HG03139 (cell line): ENCODE results near the gene ZRSR2.

Experiments used
- ATAC-seq: cut with Tn5 transposase; IDR thresholded peaks from one replicate; pipeline ENCODE4 v1.9.1; 2021; ENCODE audit not compliant: unreplicated experiment

The ZRSR2 gene

GRCh38 chrX:15848576-15848975 is 58.3 kb downstream of the ZRSR2 start:
- no peak for ATAC-seq

- no peak for ATAC-seq
Measured at GRCh38 chrX:15849555-15849954, 59.3 kb downstream of the ZRSR2 start.

- no peak for ATAC-seq
Measured at GRCh38 chrX:15853586-15854079, 63.3 kb downstream of the ZRSR2 start.

- no peak for ATAC-seq
Measured at GRCh38 chrX:15854080-15854655, 63.9 kb downstream of the ZRSR2 start.

GRCh38 chrX:15854712-15855567 is 64.7 kb downstream of the ZRSR2 start, which contains the start of gene AP1S2:
AP1S2 (minus strand) TSS chrX:15854813; CDS start chrX:15852524, 2,289 bp downstream.
- peak; percentile 92 for ATAC-seq

GRCh38 chrX:15855568-15856221 is 65.4 kb downstream of the ZRSR2 start:
- no peak for ATAC-seq

- ATAC-seq = no peak
Measured at GRCh38 chrX:15856222-15856587, 65.9 kb downstream of the ZRSR2 start.

GRCh38 chrX:15856636-15857035 is 66.4 kb downstream of the ZRSR2 start:
- no peak for ATAC-seq

GRCh38 chrX:15858051-15858450 is 67.8 kb downstream of the ZRSR2 start:
- no peak for ATAC-seq

GRCh38 chrX:15860921-15861320 is 70.6 kb downstream of the ZRSR2 start:
- ATAC-seq = no peak

GRCh38 chrX:15864023-15864422 is 73.7 kb downstream of the ZRSR2 start:
- ATAC-seq = no peak

GRCh38 chrX:15864629-15865028 is 74.3 kb downstream of the ZRSR2 start:
- no peak for ATAC-seq

- no peak for ATAC-seq
Measured at GRCh38 chrX:15866147-15866546, 75.9 kb downstream of the ZRSR2 start.

- no peak for ATAC-seq
Measured at GRCh38 chrX:15869695-15870094, 79.4 kb downstream of the ZRSR2 start.

GRCh38 chrX:15870310-15870709 is 80.0 kb downstream of the ZRSR2 start:
- ATAC-seq = no peak
